ENCODE measurements around the gene SDCCAG8. TPM values are rescaled to one million over a fixed set of nuclear protein-coding genes. Genes with fewer than 3 reads are reported as not detected.
A peak's percentile ranks its signal among the peaks of the same experiment; 100 is the strongest.

Gene SDCCAG8
- total RNA-seq, 1 donor from 2014 or later = 70.4 TPM

- intact Hi-C loops (cut with DNase I) = no loop called here
- ATAC-seq (no peak), DNase-seq (ENCODE audit: low spot score) (no peak)
These were observed 207.3 kb downstream of the SDCCAG8 start for GRCh38 chr1:243462929-243463697.

- intact Hi-C loops (cut with DNase I) = no loop called here
- ATAC-seq (no peak), DNase-seq (ENCODE audit: low spot score) (no peak)
These were observed 209.2 kb downstream of the SDCCAG8 start for GRCh38 chr1:243465081-243465480.

GRCh38 chr1:243465738-243466137, 209.9 kb downstream of the SDCCAG8 start:
- ATAC-seq (no peak), DNase-seq (ENCODE audit: low spot score) (no peak)
- intact Hi-C loops (cut with DNase I) = no loop called here

- ATAC-seq = no peak
- no peak for DNase-seq (ENCODE audit: low spot score)
- intact Hi-C loops (cut with DNase I) = no loop called here
These were observed 213.7 kb downstream of the SDCCAG8 start for GRCh38 chr1:243469497-243469896.

GRCh38 chr1:243470502-243470901, 214.7 kb downstream of the SDCCAG8 start:
- no peak for DNase-seq (ENCODE audit: low spot score)
- intact Hi-C loops (cut with DNase I) = no loop called here
- ATAC-seq = no peak

GRCh38 chr1:243471026-243471685, 215.3 kb downstream of the SDCCAG8 start:
- intact Hi-C loops (cut with DNase I) = no loop called here
- no peak for DNase-seq (ENCODE audit: low spot score)
- peak; percentile 43 for ATAC-seq

GRCh38 chr1:243471754-243472745, 216.2 kb downstream of the SDCCAG8 start:
- peak; percentile 59 for ATAC-seq

GRCh38 chr1:243473227-243474135, 217.6 kb downstream of the SDCCAG8 start:
- peak; percentile 32 for ATAC-seq
- intact Hi-C loops (cut with DNase I) = no loop called here
- DNase-seq (ENCODE audit: low spot score) = no peak

More at GRCh38 chr1:243471754-243472745, 216.2 kb downstream of the SDCCAG8 start:
- DNase-seq (ENCODE audit: low spot score) = no peak
- intact Hi-C loops (cut with DNase I) = no loop called here

GRCh38 chr1:243474136-243474881, 218.5 kb downstream of the SDCCAG8 start:
- DNase-seq (ENCODE audit: low spot score) = no peak
- no peak for ATAC-seq
- intact Hi-C loops (cut with DNase I) = no loop called here

- intact Hi-C loops (cut with DNase I) = loop anchor here (1.0 kb wide), 1 partner anchor 19 kb away; no protein-coding TSS in a partner anchor
- no peak for DNase-seq (ENCODE audit: low spot score)
- no peak for ATAC-seq
These were observed 219.1 kb downstream of the SDCCAG8 start for GRCh38 chr1:243474906-243475305.

GRCh38 chr1:243475966-243476365, 220.1 kb downstream of the SDCCAG8 start:
- intact Hi-C loops (cut with DNase I) = loop anchor here (1.0 kb wide), 1 partner anchor 18 kb away; no protein-coding TSS in a partner anchor
- no peak for ATAC-seq

GRCh38 chr1:243477731-243478290, 222.0 kb downstream of the SDCCAG8 start:
- DNase-seq (ENCODE audit: low spot score) (no peak), ATAC-seq (no peak)
- intact Hi-C loops (cut with DNase I) = no loop called here

More at GRCh38 chr1:243475966-243476365, 220.1 kb downstream of the SDCCAG8 start:
- no peak for DNase-seq (ENCODE audit: low spot score)

GRCh38 chr1:243481101-243481500, 225.3 kb downstream of the SDCCAG8 start:
- DNase-seq (ENCODE audit: low spot score) (no peak), ATAC-seq (no peak)
- intact Hi-C loops (cut with DNase I) = no loop called here

- intact Hi-C loops (cut with DNase I) = no loop called here
- ATAC-seq = peak; percentile 89
These were observed 226.5 kb downstream of the SDCCAG8 start for GRCh38 chr1:243482141-243483022.

GRCh38 chr1:243483071-243483771, 227.4 kb downstream of the SDCCAG8 start:
- ATAC-seq (peak; percentile 31), DNase-seq (ENCODE audit: low spot score) (no peak)
- intact Hi-C loops (cut with DNase I) = no loop called here

More at GRCh38 chr1:243482141-243483022, 226.5 kb downstream of the SDCCAG8 start:
- no peak for DNase-seq (ENCODE audit: low spot score)

GRCh38 chr1:243483952-243484351, 228.1 kb downstream of the SDCCAG8 start:
- DNase-seq (ENCODE audit: low spot score) (no peak), ATAC-seq (no peak)
- intact Hi-C loops (cut with DNase I) = no loop called here

All from sciatic nerve (tissue), 2 donors.